Fibroblast of skin of left quadriceps (primary cell): ENCODE data around the gene GJA10.
A peak's percentile ranks its signal among the peaks of the same experiment; 100 is the strongest.

Source experiments
- DNase-seq, 2 experiments: peaks; one replicate each; pipeline ENCODE4 v3.0.0-alpha.2; 2013; ENCODE audit warnings: low read depth in 2 of 2

GJA10 gene

GRCh38 chr6:89917216-89917615, 22.9 kb downstream of the GJA10 start:
- no peak for DNase-seq

- no peak for DNase-seq
Observed at GRCh38 chr6:89917801-89918366, 23.6 kb downstream of the GJA10 start.

GRCh38 chr6:89921197-89921596, 26.9 kb downstream of the GJA10 start:
- DNase-seq = no peak

GRCh38 chr6:89921691-89922090, 27.4 kb downstream of the GJA10 start:
- DNase-seq = no peak

- DNase-seq = no peak
Observed at GRCh38 chr6:89924231-89924630, 30.0 kb downstream of the GJA10 start.

- DNase-seq = no peak
Observed at GRCh38 chr6:89925826-89926225, 31.6 kb downstream of the GJA10 start.

GRCh38 chr6:89927264-89927663, 33.0 kb downstream of the GJA10 start:
- no peak for DNase-seq

- DNase-seq = no peak
Observed at GRCh38 chr6:89927791-89928550, 33.7 kb downstream of the GJA10 start.

GRCh38 chr6:89928604-89929003, 34.3 kb downstream of the GJA10 start:
- DNase-seq = no peak

GRCh38 chr6:89930789-89931188, 36.5 kb downstream of the GJA10 start:
- DNase-seq = no peak

- DNase-seq = no peak
Observed at GRCh38 chr6:89932245-89932802, 38.1 kb downstream of the GJA10 start.

- DNase-seq = no peak
Observed at GRCh38 chr6:89934685-89935366, 40.6 kb downstream of the GJA10 start.

- DNase-seq = no peak
Observed at GRCh38 chr6:89936177-89936576, 41.9 kb downstream of the GJA10 start.

- DNase-seq = no peak
Observed at GRCh38 chr6:89938014-89938413, 43.7 kb downstream of the GJA10 start.

- DNase-seq = no peak
Observed at GRCh38 chr6:89939144-89939543, 44.9 kb downstream of the GJA10 start.

GRCh38 chr6:89940225-89941027, 46.2 kb downstream of the GJA10 start:
- peak; percentile 62 to 66 for DNase-seq

- DNase-seq = no peak
Observed at GRCh38 chr6:89941031-89941762, 46.9 kb downstream of the GJA10 start.

GRCh38 chr6:89941763-89942497, 47.7 kb downstream of the GJA10 start:
- DNase-seq = no peak

GRCh38 chr6:89942601-89943000, 48.3 kb downstream of the GJA10 start:
- DNase-seq = no peak

GRCh38 chr6:89944181-89944755, 50.0 kb downstream of the GJA10 start:
- DNase-seq = peak; percentile 21
